HG03280 (cell line): ENCODE results near the gene RPL18.
"Not testable (repeated sequence)": the region's sequence is repeated elsewhere in the genome, so short reads cannot be mapped to it uniquely, and the experiment has no call there.

Experiments
- ATAC-seq: cut with Tn5 transposase; IDR thresholded peaks from one replicate; pipeline ENCODE4 v1.9.1; 2021; ENCODE audit warnings: mild to moderate bottlenecking, moderate library complexity; ENCODE audit not compliant: unreplicated experiment

The RPL18 gene

GRCh38 chr19:48588670-48589401 lies 30.1 kb downstream of the RPL18 start:
- no peak for ATAC-seq

GRCh38 chr19:48587387-48587786 lies 31.6 kb downstream of the RPL18 start:
- no peak for ATAC-seq

GRCh38 chr19:48582168-48582567 lies 36.8 kb downstream of the RPL18 start:
- no peak for ATAC-seq

- ATAC-seq, result no peak
Measured at GRCh38 chr19:48578891-48579290, 40.1 kb downstream of the RPL18 start.

GRCh38 chr19:48577908-48578307 lies 41.1 kb downstream of the RPL18 start:
- not testable (repeated sequence) for ATAC-seq

- ATAC-seq, result no peak
Measured at GRCh38 chr19:48575931-48576622, 42.9 kb downstream of the RPL18 start.

- no peak for ATAC-seq
Measured at GRCh38 chr19:48573163-48573505, 45.8 kb downstream of the RPL18 start.

GRCh38 chr19:48571378-48572162 lies 47.4 kb downstream of the RPL18 start:
- no peak for ATAC-seq

- no peak for ATAC-seq
Measured at GRCh38 chr19:48569814-48570213, 49.2 kb downstream of the RPL18 start.

- ATAC-seq, result no peak
Measured at GRCh38 chr19:48568345-48568886, 50.6 kb downstream of the RPL18 start.
